ENCODE measurements around the gene SRRM3.
"Not testable (repeated sequence)": the region's sequence is repeated elsewhere in the genome, so short reads cannot be mapped to it uniquely, and the experiment has no call there.

Gene SRRM3

GRCh38 chr7:76291351-76292212 is 89.9 kb downstream of the SRRM3 start:
- DNase-seq (ENCODE audit: low read depth), result peak; percentile 97

DNA sequence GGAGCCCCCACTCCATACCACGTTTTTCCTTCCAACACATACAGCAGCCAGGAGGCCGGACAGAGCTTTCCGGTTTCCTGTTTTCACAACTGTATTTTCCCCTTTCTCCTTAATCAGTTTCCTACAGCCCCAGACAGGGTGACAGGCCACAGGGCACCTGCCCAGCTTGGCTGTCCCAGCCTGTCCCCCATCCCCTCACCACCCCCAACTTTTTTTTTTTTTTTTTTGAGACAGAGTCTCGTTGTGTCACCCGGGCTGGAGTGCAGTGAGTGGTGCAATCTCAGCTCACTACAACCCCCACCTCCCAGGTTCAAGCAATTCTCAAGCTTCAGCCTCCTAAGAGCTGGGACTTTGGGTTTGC is 90.5 kb downstream of the SRRM3 start:
- no peak for DNase-seq (ENCODE audit: low read depth)

GRCh38 chr7:76292911-76293310 is 91.2 kb downstream of the SRRM3 start:
- DNase-seq (ENCODE audit: low read depth), result not testable (repeated sequence)

DNA sequence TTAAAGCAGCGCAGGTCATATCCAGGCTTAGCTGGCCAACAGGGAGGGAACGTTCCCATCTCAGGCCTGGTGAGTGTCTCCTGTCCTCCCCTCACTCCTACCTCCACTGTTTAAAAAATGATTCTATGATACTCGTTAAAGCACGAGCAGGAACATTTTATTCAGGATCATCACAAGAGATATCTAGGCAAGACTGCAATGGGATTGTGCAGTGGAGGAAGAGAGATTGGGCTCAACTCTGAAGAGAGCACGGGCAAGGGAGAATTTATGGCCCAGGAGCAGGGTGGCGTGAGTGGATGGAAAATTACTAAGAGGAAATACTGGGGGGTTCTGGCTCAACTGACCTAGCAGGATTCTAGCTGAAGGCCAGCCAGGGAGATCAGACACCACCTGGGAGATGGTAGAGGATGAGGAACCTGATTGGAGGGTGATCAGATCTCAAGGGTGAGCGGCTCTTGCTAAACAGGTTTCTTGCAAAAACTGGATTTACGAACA is 91.8 kb downstream of the SRRM3 start:
- DNase-seq (ENCODE audit: low read depth), result no peak

- peak; percentile 89 for DNase-seq (ENCODE audit: low read depth)
These were observed 92.8 kb downstream of the SRRM3 start for GRCh38 chr7:76294344-76295024.

DNA sequence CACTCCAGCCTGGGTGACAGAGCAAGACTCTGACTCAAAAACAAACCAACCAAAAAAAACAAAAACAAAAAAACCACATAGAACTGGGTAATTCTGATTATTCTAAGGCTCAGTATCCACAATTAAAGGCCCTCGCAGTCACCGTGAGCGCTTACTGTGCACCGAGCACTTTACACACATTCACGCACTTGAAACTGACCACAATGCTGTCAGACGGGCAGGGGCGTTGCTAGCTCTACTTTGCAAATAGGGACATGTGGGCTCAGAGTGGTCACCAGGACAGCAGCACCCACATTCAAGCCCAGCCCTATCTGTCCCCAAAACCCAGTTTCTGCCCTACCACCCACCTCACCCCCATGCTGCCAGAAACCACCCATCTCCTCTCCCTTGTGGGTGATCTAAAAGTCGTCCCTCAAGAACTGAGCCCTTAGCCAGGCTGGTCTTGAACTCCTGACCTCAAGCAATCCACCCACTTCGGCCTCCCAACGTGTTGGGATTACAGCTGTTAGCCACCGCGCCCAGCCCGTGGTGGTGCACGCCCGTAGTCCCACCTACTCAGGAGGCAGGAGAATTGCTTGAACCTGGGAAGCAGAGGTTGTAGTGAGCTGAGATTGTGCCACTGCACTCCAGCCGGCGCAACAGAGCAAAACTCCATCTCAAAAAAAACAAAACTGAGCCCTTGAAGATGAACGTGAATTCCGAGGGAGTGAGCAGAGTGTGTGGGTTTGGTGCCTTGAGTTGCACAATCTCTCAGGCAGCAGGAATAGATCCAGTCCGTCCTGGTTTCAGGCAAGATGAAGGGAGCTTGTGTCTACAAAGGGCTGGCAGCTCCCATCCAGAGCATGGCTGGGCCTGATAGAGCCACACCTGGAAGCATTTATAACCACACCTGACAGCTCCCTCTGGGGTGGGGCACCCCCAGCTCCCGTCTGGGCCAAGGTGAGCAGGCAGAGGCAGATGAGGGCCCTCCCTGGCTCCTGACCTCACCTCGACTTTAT is 95.3 kb downstream of the SRRM3 start:
- DNase-seq (ENCODE audit: low read depth), result no peak

DNA sequence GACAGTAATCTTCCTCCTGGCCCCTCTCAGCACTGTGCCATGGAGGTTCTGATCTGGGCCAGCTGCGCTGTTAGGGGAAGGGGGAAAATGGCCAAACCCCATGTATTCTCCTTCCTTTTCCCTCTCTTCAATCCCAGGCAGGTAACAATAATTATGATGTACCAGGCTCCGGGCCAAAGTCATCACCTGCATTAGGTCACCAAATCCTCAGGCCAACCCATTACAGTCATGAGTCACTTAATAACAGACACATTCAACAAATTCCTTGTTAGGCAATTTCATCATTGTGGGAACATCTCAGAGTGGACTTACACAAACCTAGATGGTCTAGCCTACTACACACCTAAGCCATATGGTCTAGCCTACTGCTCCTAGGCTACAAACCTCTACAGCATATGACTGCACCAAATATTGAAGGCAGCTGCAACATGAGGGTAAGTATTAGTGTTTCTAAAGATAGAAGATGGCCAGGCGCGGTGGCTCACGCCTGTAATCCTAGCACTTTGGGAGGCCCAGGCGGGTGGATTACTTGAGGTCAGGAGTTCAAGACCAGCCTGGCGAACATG is 98.6 kb downstream of the SRRM3 start:
- no peak for DNase-seq (ENCODE audit: low read depth)

DNA sequence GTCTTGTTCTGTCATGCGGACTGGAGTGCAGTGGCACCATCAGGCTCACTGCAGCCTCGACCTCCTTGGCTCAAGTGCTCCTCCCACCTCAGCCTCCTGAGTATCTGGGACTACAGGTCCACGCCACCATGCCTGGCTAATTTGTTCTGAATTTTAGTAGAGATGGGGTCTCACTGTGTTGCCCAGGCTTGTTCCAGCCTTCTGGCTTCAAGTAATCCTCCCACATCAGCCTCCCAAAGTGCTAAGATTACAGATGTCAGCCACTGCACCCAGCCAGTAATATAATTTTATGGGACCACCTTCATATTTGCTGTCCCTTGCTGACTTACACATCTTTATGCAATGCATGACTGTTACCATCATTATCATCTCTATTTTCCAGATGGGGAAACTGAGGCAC is 99.3 kb downstream of the SRRM3 start:
- DNase-seq (ENCODE audit: low read depth), result no peak

DNA sequence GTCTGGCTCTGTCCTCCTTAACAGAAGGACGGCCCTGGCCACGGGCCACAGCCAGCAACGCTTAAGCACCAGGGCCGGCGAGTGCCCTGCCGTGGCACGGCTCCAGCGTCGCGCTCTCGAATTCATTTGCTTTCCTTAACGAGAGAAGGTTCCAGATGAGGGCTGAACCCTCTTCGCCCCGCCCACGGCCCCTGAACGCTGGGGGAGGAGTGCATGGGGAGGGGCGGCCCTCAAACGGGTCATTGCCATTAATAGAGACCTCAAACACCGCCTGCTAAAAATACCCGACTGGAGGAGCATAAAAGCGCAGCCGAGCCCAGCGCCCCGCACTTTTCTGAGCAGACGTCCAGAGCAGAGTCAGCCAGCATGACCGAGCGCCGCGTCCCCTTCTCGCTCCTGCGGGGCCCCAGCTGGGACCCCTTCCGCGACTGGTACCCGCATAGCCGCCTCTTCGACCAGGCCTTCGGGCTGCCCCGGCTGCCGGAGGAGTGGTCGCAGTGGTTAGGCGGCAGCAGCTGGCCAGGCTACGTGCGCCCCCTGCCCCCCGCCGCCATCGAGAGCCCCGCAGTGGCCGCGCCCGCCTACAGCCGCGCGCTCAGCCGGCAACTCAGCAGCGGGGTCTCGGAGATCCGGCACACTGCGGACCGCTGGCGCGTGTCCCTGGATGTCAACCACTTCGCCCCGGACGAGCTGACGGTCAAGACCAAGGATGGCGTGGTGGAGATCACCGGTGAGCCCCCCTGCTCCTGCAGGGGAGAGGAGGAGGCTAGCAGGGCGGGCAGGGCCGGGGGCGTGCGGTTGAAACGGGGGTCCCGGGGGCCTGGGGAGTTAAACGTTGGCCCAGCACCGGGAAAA is 100.9 kb downstream of the SRRM3 start, which contains the start of gene HSPB1:
TSS of gene HSPB1 (plus strand) at position 327 of the 855 bp plus-strand sequence. CDS start at position 367, 40 bp downstream.
- peak; percentile 66 for DNase-seq (ENCODE audit: low read depth)

- DNase-seq (ENCODE audit: low read depth), result peak; percentile 80
These were observed 101.8 kb downstream of the SRRM3 start for GRCh38 chr7:76303202-76304147.

GRCh38 chr7:76304888-76305375 is 103.2 kb downstream of the SRRM3 start:
- no peak for DNase-seq (ENCODE audit: low read depth)

GRCh38 chr7:76308874-76309273 is 107.2 kb downstream of the SRRM3 start:
- not testable (repeated sequence) for DNase-seq (ENCODE audit: low read depth)

DNA sequence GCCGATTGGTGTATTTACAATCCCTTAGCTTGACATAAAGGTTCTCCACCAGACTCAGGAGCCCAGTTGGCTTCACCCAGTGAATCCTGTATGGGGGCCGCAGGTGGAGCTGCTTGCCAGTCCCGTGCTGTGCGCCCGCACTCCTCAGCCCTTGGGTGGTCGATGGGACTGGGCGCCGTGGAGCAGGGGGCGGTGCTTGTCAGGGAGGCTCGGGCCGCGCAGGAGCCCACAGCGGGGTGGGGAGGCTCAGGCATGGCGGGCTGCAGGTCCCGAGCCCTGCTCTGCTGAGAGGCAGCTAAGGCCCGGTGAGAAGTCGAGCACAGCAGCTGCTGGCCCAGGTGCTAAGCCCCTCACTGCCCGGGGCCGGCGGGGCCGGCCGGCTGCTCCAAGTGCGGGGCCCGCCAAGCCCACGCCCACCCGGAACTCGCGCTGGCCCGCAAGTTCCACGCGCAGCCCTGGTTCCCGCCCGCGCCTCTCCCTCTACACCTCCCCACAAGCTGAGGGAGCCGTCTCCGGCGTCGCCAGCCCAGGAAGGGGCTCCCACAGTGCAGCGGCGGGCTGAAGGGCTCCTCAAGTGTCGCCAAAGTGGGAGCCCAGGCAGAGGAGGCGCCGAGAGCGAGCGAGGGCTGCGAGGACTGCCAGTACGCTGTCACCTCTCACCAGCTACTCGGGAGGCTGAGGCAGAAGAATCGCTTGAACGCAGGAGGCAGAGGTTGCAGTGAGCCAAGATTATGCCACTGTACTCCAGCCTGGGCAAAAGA is 107.8 kb downstream of the SRRM3 start:
- DNase-seq (ENCODE audit: low read depth), result not testable (repeated sequence)

DNA sequence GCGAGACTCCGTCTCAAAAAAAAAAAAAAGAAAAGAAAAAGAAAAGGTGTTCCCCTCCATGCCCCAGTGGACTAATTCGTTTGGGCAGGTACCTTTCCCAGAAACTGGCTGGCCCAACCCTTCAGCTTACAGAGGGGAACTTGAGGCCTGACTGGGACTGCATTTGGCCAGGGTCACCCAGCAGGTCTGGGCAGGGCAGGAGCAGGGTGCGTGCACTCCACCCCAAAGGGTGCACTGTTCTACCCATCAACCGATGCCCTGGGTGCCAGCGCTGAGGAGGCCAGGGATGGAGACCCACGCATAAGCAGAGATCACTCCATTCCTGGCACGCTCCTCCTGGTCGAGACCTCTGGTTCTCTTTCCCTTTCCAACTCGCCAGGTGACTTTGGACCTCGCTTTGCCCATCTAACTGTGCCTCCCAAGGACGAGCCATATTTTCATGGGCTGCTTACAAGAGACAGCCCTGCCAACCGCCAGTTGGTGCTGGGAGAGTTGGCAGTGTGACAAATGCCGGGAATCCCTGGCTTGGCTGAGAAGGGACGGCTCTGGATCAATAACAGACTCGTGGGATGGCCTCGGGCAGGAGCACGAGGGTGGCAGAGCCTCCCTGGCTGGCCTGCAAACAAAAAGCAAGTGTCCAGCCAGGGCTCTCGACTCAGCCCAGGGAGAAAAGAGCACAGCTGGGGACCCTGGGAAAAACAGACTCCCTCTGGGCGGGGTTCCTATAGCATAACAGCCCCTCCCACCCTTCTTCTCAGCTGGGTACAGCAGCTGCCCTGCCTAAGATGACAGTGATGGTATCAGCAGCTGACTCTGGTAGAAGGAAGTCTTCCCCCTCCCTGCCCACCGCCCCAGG is 108.6 kb downstream of the SRRM3 start:
- no peak for DNase-seq (ENCODE audit: low read depth)

- DNase-seq (ENCODE audit: low read depth), result not testable (repeated sequence)
These were observed 110.1 kb downstream of the SRRM3 start for GRCh38 chr7:76311838-76312237.

GRCh38 chr7:76314042-76314721 is 112.5 kb downstream of the SRRM3 start:
- peak; percentile 72 for DNase-seq (ENCODE audit: low read depth)

- DNase-seq (ENCODE audit: low read depth), result not testable (repeated sequence)
These were observed 113.0 kb downstream of the SRRM3 start for GRCh38 chr7:76314740-76315139.
